ENCODE results near the gene RBBP8.

Gene RBBP8

DNA sequence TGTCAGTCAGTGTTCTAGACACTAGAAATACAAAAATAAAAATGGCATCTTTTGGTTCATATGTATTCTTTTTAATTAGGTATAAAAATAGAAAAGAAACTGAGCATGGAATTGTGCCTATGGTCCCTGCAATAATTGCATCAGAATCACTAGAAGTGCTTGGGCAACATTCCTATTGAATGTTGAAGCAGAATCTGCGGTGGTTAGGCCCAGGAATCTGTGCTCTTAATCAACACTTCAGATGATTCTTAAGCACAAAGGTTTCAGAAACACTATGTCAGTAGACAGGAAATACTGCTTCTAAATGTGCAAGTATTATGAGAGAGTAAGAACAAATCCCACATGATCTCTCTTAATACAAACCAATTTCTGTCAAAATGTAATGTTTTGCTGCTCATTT is 20.3 kb upstream of the RBBP8 start:
- no peak for DNase-seq (ENCODE audit: low read depth)
- no peak overlapping the region for H3K4me3 ChIP-seq (ENCODE audit: low read depth, low read length)
- TF ChIP-seq, protein P1, sequence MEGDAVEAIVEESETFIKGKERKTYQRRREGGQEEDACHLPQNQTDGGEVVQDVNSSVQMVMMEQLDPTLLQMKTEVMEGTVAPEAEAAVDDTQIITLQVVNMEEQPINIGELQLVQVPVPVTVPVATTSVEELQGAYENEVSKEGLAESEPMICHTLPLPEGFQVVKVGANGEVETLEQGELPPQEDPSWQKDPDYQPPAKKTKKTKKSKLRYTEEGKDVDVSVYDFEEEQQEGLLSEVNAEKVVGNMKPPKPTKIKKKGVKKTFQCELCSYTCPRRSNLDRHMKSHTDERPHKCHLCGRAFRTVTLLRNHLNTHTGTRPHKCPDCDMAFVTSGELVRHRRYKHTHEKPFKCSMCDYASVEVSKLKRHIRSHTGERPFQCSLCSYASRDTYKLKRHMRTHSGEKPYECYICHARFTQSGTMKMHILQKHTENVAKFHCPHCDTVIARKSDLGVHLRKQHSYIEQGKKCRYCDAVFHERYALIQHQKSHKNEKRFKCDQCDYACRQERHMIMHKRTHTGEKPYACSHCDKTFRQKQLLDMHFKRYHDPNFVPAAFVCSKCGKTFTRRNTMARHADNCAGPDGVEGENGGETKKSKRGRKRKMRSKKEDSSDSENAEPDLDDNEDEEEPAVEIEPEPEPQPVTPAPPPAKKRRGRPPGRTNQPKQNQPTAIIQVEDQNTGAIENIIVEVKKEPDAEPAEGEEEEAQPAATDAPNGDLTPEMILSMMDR (IDR thresholded peaks at IDR 0.05; ENCODE audit: low read depth, low read length, missing control alignments), result no peak

DNA sequence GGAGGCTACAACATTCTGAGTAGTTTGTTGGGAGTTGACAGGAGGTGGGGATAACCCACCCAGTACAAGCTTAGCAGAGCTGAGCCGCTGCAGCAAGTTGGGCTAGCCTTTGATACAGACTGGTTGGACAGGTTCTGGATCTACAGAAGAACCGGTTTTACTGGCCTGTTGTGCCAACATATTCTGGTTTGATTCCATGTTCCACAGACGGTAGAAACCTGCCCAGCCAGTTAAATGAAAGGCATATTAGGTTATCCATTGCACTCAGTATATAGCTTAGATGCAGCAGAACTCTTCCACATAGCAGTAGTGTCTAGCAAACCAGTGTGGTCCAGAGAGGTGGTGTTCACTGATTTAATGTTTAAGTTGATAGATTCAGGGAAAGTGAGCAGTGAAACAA is 19.3 kb upstream of the RBBP8 start:
- no peak overlapping the region for H3K4me3 ChIP-seq (ENCODE audit: low read depth, low read length)
- DNase-seq (ENCODE audit: low read depth), result no peak
- TF ChIP-seq, protein P1 (IDR thresholded peaks at IDR 0.05; ENCODE audit: low read depth, low read length, missing control alignments), result no peak

DNA sequence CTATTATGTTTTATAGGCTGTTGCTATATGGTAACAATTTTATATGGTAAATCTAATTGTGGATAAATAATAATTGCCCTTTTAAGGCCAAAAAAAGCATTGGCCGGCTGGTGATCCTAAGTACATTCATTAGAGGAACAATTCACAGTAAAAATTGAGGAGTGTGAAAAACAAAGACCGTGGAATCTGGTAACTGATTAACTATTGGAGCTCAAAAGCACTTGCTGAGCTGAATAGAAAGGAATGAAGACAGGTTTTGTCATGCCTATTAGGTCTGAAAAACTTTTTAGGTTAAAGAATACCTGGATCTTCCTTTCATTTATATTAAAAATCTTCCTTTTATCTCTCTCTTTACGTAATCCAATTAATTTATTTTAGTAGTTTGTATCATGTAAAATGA is 18.5 kb upstream of the RBBP8 start:
- no peak overlapping the region for H3K4me3 ChIP-seq (ENCODE audit: low read depth, low read length)
- TF ChIP-seq, protein P1 (IDR thresholded peaks at IDR 0.05; ENCODE audit: low read depth, low read length, missing control alignments), result no peak
- no peak for DNase-seq (ENCODE audit: low read depth)

DNA sequence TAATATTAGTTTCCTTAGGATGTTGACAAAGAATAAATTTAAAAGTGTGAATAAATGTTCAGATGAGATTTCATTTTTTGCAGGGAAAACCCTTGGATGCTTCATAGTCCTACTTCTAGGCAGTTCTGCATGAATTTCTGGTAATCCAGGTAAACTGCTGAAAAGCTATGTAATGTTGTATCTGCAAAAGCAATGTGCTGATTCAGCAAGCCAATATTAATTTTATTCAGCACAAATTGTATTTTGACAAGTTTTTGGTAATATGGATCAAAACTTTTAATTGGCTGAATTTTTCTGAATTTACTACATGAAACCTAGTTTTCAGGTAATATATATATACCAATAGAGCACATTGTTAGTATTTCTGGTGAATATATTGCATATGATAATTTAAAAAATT is 17.8 kb upstream of the RBBP8 start:
- TF ChIP-seq, protein P1 (IDR thresholded peaks at IDR 0.05; ENCODE audit: low read depth, low read length, missing control alignments), result no peak
- H3K4me3 ChIP-seq (ENCODE audit: low read depth, low read length), result no peak overlapping the region
- no peak for DNase-seq (ENCODE audit: low read depth)

DNA sequence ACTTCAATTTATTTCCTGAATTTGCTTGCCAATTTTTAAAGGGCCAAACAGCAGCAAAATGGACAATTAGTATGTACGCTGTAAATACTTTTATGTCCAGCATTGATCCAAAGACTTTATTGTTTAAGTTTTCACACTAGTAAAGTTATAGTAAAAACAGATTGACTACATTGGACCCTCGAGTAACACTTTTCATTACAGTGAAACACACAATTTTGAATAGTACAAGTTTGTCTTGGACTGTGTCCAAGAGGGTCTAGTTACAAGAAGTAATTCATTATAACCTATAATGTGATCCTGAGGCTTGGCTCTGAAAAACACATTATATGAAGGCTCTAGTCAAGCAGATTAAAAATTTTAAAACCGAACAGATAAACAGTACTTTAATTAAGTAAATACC is 11.4 kb upstream of the RBBP8 start:
- no peak overlapping the region for H3K4me3 ChIP-seq (ENCODE audit: low read depth, low read length)
- TF ChIP-seq, protein P1 (IDR thresholded peaks at IDR 0.05; ENCODE audit: low read depth, low read length, missing control alignments), result no peak
- DNase-seq (ENCODE audit: low read depth), result no peak

DNA sequence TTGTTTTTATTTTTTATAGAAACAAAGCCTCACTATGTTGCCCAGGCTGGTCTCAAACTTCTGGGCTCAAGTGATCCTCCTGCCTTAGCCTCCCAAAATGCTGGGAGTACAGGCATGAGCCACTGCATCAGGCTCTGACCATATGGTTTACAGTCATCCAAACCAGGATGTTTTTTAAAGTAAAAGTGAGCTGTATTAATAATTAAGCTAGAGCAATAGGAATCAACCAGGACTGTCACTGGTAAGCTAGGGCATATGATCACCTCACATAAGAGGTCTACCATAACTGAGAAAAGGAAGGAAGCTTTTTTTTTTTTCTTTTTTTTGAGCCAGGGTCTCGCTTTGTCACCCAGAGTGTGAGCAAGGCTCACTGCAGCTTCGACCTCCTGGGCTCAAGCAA is 8.5 kb upstream of the RBBP8 start:
- TF ChIP-seq, protein P1 (IDR thresholded peaks at IDR 0.05; ENCODE audit: low read depth, low read length, missing control alignments), result no peak
- no peak for DNase-seq (ENCODE audit: low read depth)

DNA sequence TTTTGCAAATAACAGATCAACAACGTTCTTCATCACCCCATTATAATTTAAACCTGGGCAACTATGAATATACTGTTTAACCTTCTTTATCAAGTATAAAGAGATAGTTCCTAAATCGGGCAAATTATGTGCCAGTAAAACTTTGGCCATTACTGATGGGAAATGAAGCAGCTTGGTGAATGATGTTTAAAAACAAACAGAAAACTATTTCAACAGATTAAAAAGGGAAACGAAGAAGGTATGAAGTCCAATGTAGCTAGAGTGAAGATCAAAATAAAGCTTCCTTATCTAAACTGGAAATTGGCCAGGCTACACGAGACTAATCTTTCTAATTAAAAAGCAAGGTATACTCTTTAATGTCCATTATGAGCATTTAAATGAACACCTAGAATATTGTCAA is 6.7 kb upstream of the RBBP8 start:
- TF ChIP-seq, protein P1 (IDR thresholded peaks at IDR 0.05; ENCODE audit: low read depth, low read length, missing control alignments), result no peak
- no peak for DNase-seq (ENCODE audit: low read depth)
- H3K4me3 ChIP-seq (ENCODE audit: low read depth, low read length), result no peak overlapping the region

More for the DNA sequence above, 8.5 kb upstream of the RBBP8 start:
- H3K4me3 ChIP-seq (ENCODE audit: low read depth, low read length), result no peak overlapping the region

Measured in GM12864 (cell line).